ENCODE data around the gene TDG. TPM values are rescaled to one million over a fixed set of nuclear protein-coding genes. Genes with fewer than 3 reads are reported as not detected.
"Not testable (repeated sequence)": the region's sequence is repeated elsewhere in the genome, so short reads cannot be mapped to it uniquely, and the experiment has no call there.

Gene TDG
- total RNA-seq, 1 experiment from 2014 or later: 32.0 TPM

DNA sequence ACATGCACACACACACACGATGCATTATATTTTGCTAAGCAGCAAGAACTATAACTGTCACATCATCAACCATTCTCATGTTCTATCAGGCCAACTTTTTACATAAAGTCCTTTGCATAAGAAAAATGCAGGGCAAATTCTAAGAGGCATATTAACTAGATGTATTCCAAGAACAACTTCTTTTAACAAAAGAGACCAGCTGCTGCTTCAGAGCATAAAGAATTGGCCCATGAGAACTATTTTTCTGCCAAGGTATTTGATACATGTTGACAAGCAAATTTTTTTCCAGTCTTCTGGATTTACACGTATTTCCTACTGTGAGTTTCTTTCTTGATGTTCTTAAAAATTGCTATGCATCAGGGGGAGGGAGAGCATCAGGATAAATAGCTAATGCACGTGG is 57.1 kb downstream of the TDG start:
- no peak for DNase-seq (ENCODE audit: low spot score)

GRCh38 chr12:104023710-104024109 is 58.0 kb downstream of the TDG start:
- no peak for DNase-seq (ENCODE audit: low spot score)

DNA sequence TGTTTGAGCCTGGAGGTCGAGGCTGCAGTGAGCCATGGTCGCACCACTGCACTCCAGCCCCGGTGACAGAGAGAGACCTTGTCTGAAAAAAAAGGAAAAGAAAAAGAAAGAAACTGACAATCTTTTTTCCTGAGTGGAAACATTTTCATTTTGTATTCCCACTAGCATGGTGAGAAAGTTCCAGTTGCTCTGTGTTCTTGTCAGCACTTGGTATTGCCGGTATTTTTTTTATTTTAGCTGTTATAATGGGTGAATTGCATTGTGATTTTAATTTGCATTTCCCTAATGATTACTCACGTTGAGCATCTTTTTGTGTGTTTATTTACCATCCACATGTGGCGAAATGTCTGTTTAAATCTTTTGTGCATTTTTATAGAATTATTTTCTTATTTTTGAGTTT is 58.7 kb downstream of the TDG start:
- DNase-seq (ENCODE audit: low spot score): no peak

- no peak for DNase-seq (ENCODE audit: low spot score)
Observed at GRCh38 chr12:104025771-104026170, 60.1 kb downstream of the TDG start.

- no peak for DNase-seq (ENCODE audit: low spot score)
Observed at GRCh38 chr12:104026841-104027599, 61.3 kb downstream of the TDG start.

- not testable (repeated sequence) for DNase-seq (ENCODE audit: low spot score)
Observed at GRCh38 chr12:104030596-104030995, 64.9 kb downstream of the TDG start.

GRCh38 chr12:104036143-104036542 is 70.5 kb downstream of the TDG start:
- DNase-seq (ENCODE audit: low spot score): not testable (repeated sequence)

Other genes with a start within 250 kb of the TDG start
- gene NT5DC3, start 124.6 kb upstream of the TDG start, total RNA-seq (2014; rRNA removed; shearing (Covaris generic)): 7.9 and 9.0 TPM in 2 replicates
- 202 and 209 TPM in 2 replicates for gene HSP90B1, start 35.5 kb upstream of the TDG start, total RNA-seq (2014; rRNA removed; shearing (Covaris generic))
- not detected in 2 replicates for gene GLT8D2, start 84.3 kb downstream of the TDG start, total RNA-seq (2014; rRNA removed; shearing (Covaris generic))
- gene HCFC2, start 98.7 kb downstream of the TDG start, total RNA-seq (2014; rRNA removed; shearing (Covaris generic)): 0.97 and 1.4 TPM in 2 replicates
- 8.8 and 8.9 TPM in 2 replicates for gene NFYB, start 172.3 kb downstream of the TDG start, total RNA-seq (2014; rRNA removed; shearing (Covaris generic))
- 252 and 259 TPM in 2 replicates for gene TXNRD1, start 249.9 kb downstream of the TDG start, total RNA-seq (2014; rRNA removed; shearing (Covaris generic))